ENCODE data around the gene ZBTB42.

GRCh38 chr14:104771374-104771773 is 29.5 kb upstream of the ZBTB42 start:
- TF ChIP-seq CTCF (IDR thresholded peaks at IDR 0.05) (no peak), POLR2A (IDR thresholded peaks at IDR 0.05) (no peak)
